HCT116 (cell line): ENCODE data around the gene OR4E1. TPM values are rescaled to one million over a fixed set of nuclear protein-coding genes. Genes with fewer than 3 reads are reported as not detected.

ENCODE experiments used
- ATAC-seq: fragments of 200-7000 bp; cut with Tn5 transposase; 2 replicates; pipeline ENCODE4 v1.9.1; 2020; ENCODE audit warnings: mild to moderate bottlenecking, moderate library complexity
- BruUV-seq: library from RNA; stranded (reverse); fragments of 400-500 nt; replicated peaks from 2 replicates; lab custom pipeline; 2021; lab: Mats Ljungman, UMichigan
- CTCF ChIA-PET: fragments of 300-600 bp; sonication (Branson Sonifier 250); formaldehyde crosslinking; loops from one replicate; lab custom pipeline; 2021; ENCODE audit warnings: antibody characterized with exemption; lab: Charles Lee
- POLR2A ChIA-PET: fragments of 300-600, 350-600 bp; sonication (Branson Sonifier 250); formaldehyde crosslinking; loops from one replicate; lab custom pipeline; 2021; ENCODE audit warnings: antibody characterized with exemption; lab: Charles Lee
- RAD21 ChIA-PET, 2 experiments: fragments of 300-600 bp; sonication (Branson Sonifier 250); formaldehyde crosslinking; loops; one replicate each; lab custom pipeline; 2023; ENCODE audit warnings: low total read pairs in 2 of 2; ENCODE audit not compliant: uncharacterized antibody in 2 of 2, unreplicated experiment in 2 of 2, low non-redundant PET in 1 of 2; lab: Charles Lee
- DNase-seq: peaks from one replicate; pipeline ENCODE4 v3.0.0-alpha.2; 2010; ENCODE audit warnings: low read depth, low spot score
- H2AFZ ChIP-seq: fragments of 200-600 bp; shearing (Covaris generic), sonication (generic); 2 replicates; pipeline ENCODE4 v1.6.1; 2017; ENCODE audit warnings: low read depth, mixed run types, mixed read lengths, antibody characterized with exemption, low read length; ENCODE audit not compliant: poor library complexity, severe bottlenecking
- H3K27ac ChIP-seq: 2 replicates; pipeline ENCODE4 v1.5.1; 2012; ENCODE audit warnings: low read depth, low read length
- H3K27me3 ChIP-seq: fragments of 200-600 bp; sonication (generic); 2 replicates; pipeline ENCODE4 v1.6.1; 2016; ENCODE audit warnings: mixed run types, low read length, mixed read lengths; ENCODE audit not compliant: insufficient read depth
- H3K36me3 ChIP-seq, 2 experiments: fragments of 200-500 bp in 1 of 2; fragments of 200-600 bp in 1 of 2; sonication (Bioruptor generic) in 1 of 2; sonication (generic) in 1 of 2; 2 replicates each; pipeline versions ENCODE4 v1.5.1 to v1.6.1; 2014 to 2016; ENCODE audit warnings: low read length in 2 of 2, inconsistent platforms in 1 of 2, mixed read lengths in 1 of 2, mixed run types in 1 of 2; ENCODE audit not compliant: insufficient read depth in 2 of 2, control insufficient read depth in 1 of 2
- H3K4me1 ChIP-seq, 2 experiments: fragments of 200-600 bp in 1 of 2; sonication (generic) in 1 of 2; 2 replicates each; pipeline versions ENCODE4 v1.5.1 to v1.6.1; 2012 to 2017; ENCODE audit warnings: low read length in 2 of 2, inconsistent platforms in 1 of 2, mild to moderate bottlenecking in 1 of 2, mixed read lengths in 1 of 2, mixed run types in 1 of 2, moderate library complexity in 1 of 2; ENCODE audit not compliant: insufficient read depth in 2 of 2, control insufficient read depth in 1 of 2
- H3K4me2 ChIP-seq: fragments of 200-600 bp; sonication (generic); 2 replicates; pipeline ENCODE4 v1.6.1; 2017; ENCODE audit warnings: mixed run types, low read length, mixed read lengths
- H3K4me3 ChIP-seq, 2 experiments: fragments of 200-600 bp in 1 of 2; sonication (generic) in 1 of 2; replicated peaks in 1 of 2; 2 replicates each; pipeline ENCODE4 v1.5.1; 2011 to 2016; ENCODE audit warnings: low read length in 2 of 2, control low read depth in 1 of 2, low read depth in 1 of 2, mild to moderate bottlenecking in 1 of 2, mixed read lengths in 1 of 2, mixed run types in 1 of 2
- H3K79me2 ChIP-seq: fragments of 200-600 bp; sonication (generic); 2 replicates; pipeline ENCODE4 v1.6.1; 2017; ENCODE audit warnings: mild to moderate bottlenecking, mixed run types, low read length, moderate library complexity, mixed read lengths; ENCODE audit not compliant: insufficient read depth
- H3K9ac ChIP-seq: fragments of 200-600 bp; sonication (generic); 2 replicates; pipeline ENCODE4 v1.6.1; 2016; ENCODE audit warnings: low read length, mixed read lengths
- H3K9me2 ChIP-seq: fragments of 200-600 bp; sonication (generic), shearing (Covaris generic); 2 replicates; pipeline ENCODE4 v1.6.1; 2017; ENCODE audit warnings: mixed run types, mild to moderate bottlenecking, moderate library complexity; ENCODE audit not compliant: insufficient read depth
- H3K9me3 ChIP-seq, 2 experiments: fragments of 200-500 bp in 1 of 2; fragments of 200-600 bp in 1 of 2; sonication (Bioruptor generic) in 1 of 2; sonication (generic) in 1 of 2; 2 replicates each; pipeline ENCODE4 v1.6.1; 2014 to 2017; ENCODE audit warnings: low read length in 2 of 2, mixed read lengths in 2 of 2, inconsistent platforms in 1 of 2, low read depth in 1 of 2, mild to moderate bottlenecking in 1 of 2, mixed run types in 1 of 2, moderate library complexity in 1 of 2; ENCODE audit not compliant: control insufficient read depth in 1 of 2, insufficient read depth in 1 of 2
- H4K20me1 ChIP-seq: fragments of 200-600 bp; sonication (generic), shearing (Covaris generic); 2 replicates; pipeline ENCODE4 v1.6.1; 2017; ENCODE audit warnings: mixed run types, mild to moderate bottlenecking, moderate library complexity; ENCODE audit not compliant: insufficient read depth
- CTCF ChIP-seq, 3 experiments: fragments of 200-600 bp in 1 of 3; sonication (generic) in 1 of 3; IDR thresholded peaks in 2 of 3; conservative IDR thresholded peaks in 1 of 3; 2 replicates each; pipeline ENCODE4 v1.5.1; 2012 to 2017; ENCODE audit warnings: low read depth in 2 of 3, low read length in 2 of 3, antibody characterized with exemption in 1 of 3, borderline replicate concordance in 1 of 3, control low read depth in 1 of 3, mild to moderate bottlenecking in 1 of 3, mixed read lengths in 1 of 3, mixed run types in 1 of 3, moderate library complexity in 1 of 3; ENCODE audit not compliant: insufficient read depth in 1 of 3
- EGR1 ChIP-seq: IDR thresholded peaks from 2 replicates; pipeline ENCODE4 v1.6.1; 2012; ENCODE audit warnings: low read depth
- ELF1 ChIP-seq: IDR thresholded peaks from 2 replicates; pipeline ENCODE4 v1.6.1; 2012; ENCODE audit warnings: low read depth, borderline replicate concordance
- EZH2phosphoT487 ChIP-seq: fragments of 200-600 bp; IDR thresholded peaks from 2 replicates; pipeline ENCODE4 v1.6.1; 2018; ENCODE audit warnings: antibody characterized with exemption, borderline replicate concordance
- FOSL1 ChIP-seq: IDR thresholded peaks from 2 replicates; pipeline ENCODE4 v1.6.1; 2012; ENCODE audit warnings: low read depth
- POLR2A ChIP-seq: IDR thresholded peaks from 2 replicates; pipeline ENCODE4 v1.7.0; 2011; ENCODE audit warnings: borderline replicate concordance; ENCODE audit not compliant: insufficient read depth, insufficient read length; ENCODE audit errors: extremely low read depth
- POLR2AphosphoS5 ChIP-seq: IDR thresholded peaks from 2 replicates; pipeline ENCODE4 v1.6.1; 2011; ENCODE audit warnings: mild to moderate bottlenecking, low read depth, low read length, moderate library complexity
- RAD21 ChIP-seq: IDR thresholded peaks from 2 replicates; pipeline ENCODE4 v1.6.1; 2012; ENCODE audit warnings: low read depth, mild to moderate bottlenecking
- SIN3A ChIP-seq: IDR thresholded peaks from 2 replicates; pipeline ENCODE4 v1.6.1; 2012; ENCODE audit warnings: low read depth
- SP1 ChIP-seq: IDR thresholded peaks from 2 replicates; pipeline ENCODE4 v1.6.1; 2012; ENCODE audit warnings: low read depth
- SRF ChIP-seq: IDR thresholded peaks from 2 replicates; pipeline ENCODE4 v1.6.1; 2012; ENCODE audit warnings: low read depth
- TCF7L2 ChIP-seq: IDR thresholded peaks from 2 replicates; pipeline ENCODE4 v1.7.0; 2011; ENCODE audit warnings: borderline replicate concordance, inconsistent platforms; ENCODE audit not compliant: insufficient read depth, insufficient read length; ENCODE audit errors: extremely low read depth
- YY1 ChIP-seq: IDR thresholded peaks from 2 replicates; pipeline ENCODE4 v1.6.1; 2011; ENCODE audit warnings: low read length, low read depth, moderate library complexity, mild to moderate bottlenecking; ENCODE audit not compliant: insufficient replicate concordance; ENCODE audit errors: extremely low read depth
- ZFX ChIP-seq: fragments of 450-650 bp; IDR thresholded peaks from 2 replicates; pipeline ENCODE4 v1.6.1; 2017
- ZNF274 ChIP-seq: fragments of 200-500 bp; sonication (Bioruptor generic); IDR thresholded peaks from 2 replicates; pipeline ENCODE4 v1.6.1; 2014; ENCODE audit warnings: mild to moderate bottlenecking, low read depth, low read length, inconsistent platforms
- intact Hi-C: fragments of 100-400 bp; cut with micrococcal nuclease; formaldehyde crosslinking; loops from 2 replicates; pipeline ENCODE4 v1.10.0; 2022
- total RNA-seq: library from RNA; stranded (reverse); gene quantifications from one replicate; pipeline ENCODE4 v1.2.1, GENCODE V29; 2021; ENCODE audit not compliant: unreplicated experiment
- TF ChIP-seq, protein P1 (sequence below): IDR thresholded peaks from 2 replicates; pipeline ENCODE4 v1.6.1; 2012; ENCODE audit warnings: low read depth
- TF ChIP-seq, protein P2 (sequence below): IDR thresholded peaks from 2 replicates; pipeline ENCODE4 v1.6.1; 2012

OR4E1 gene
- total RNA-seq, 1 experiment from 2014 or later = not detected

DNA sequence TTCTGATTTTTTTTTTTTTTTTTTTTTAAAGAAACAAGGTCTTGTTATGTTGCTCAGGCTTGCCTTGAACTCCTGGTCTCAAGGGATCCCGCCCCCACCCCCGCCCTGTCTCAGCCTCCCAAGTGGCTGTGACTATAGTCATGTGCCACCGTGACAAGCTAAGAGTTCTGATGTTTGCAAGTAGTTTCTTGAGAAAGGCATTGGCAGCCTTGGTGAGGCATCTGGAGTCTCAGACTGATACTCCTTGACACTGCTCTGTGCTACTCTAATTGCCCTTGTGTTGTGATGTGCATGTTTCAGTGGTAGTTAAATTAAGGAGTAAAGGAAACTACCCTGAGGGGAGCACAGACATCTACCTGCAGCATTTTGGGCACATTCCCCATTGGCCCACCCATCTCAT, 46.2 kb upstream of the OR4E1 start (continued):
- TF ChIP-seq CTCF (IDR thresholded peaks at IDR 0.05 in 2 of 3, conservative IDR thresholded peaks at IDR 0.05 in 1 of 3; ENCODE audit: borderline replicate concordance in 1 of 3, insufficient read depth in 1 of 3, low read depth in 2 of 3, low read length in 2 of 3) = no peak
- no peak for TF ChIP-seq RAD21
- no peak for TF ChIP-seq TCF7L2

DNA sequence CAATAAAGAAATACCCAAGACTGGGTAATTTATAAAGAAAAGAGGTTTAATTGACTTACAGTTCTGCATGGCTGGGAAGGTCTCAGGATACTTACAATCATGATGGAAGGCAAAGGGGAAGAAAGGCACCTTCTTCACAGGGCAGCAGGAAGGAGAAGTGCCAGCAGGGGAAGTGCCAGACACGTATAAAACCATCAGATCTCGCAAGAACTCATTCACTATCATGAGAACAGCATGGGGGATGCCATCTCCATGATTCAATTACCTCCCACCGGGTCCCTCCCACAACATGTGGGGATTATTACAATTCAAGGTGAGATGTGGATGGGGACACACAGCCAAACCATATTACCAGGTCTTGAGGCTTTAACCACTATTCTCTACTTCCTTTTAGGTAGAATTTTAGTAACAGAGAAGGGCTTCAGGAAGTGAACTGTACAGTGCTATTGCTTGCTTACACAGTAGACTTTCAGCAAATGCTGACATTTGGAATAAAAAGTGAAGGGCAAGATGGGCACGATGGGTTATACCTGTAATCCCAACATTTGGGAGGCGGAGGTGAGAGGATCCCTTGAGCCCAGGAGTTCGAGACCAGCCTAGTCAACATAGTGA, 40.8 kb upstream of the OR4E1 start:
- intact Hi-C loops = no loop called here
- Histone ChIP-seq H2AFZ (no peak overlapping the region), H3K9me3 (no peaks in the 10 kb centered on the region), H3K9ac (no peak overlapping the region), H3K36me3 (no peaks in the 10 kb centered on the region), H3K4me3 (no peak overlapping the region), H3K27me3 (peaks cover 29% of the 10 kb centered on the region; the same call in 1 of the 2 replicates), H3K4me2 (no peak overlapping the region), H4K20me1 (no peaks in the 10 kb centered on the region), H3K4me1 (no peaks in the 10 kb centered on the region), H3K79me2 (no peaks in the 10 kb centered on the region), H3K27ac (no peak overlapping the region), H3K9me2 (no peaks in the 10 kb centered on the region)
- DNase-seq = no peak
- BruUV-seq = no TSS peak
- ChIA-PET CTCF (no interaction called here), RAD21 (no interaction called here), POLR2A (no interaction called here)
- no peak for ATAC-seq
- no peak for TF ChIP-seq EZH2phosphoT487
- TF ChIP-seq CTCF (IDR thresholded peaks at IDR 0.05 in 2 of 3, conservative IDR thresholded peaks at IDR 0.05 in 1 of 3; ENCODE audit: borderline replicate concordance in 1 of 3, insufficient read depth in 1 of 3, low read depth in 2 of 3, low read length in 2 of 3) = no peak
- no peak for TF ChIP-seq TCF7L2
- TF ChIP-seq POLR2A = no peak
- no peak for TF ChIP-seq RAD21
- no peak for TF ChIP-seq SRF
- TF ChIP-seq, protein P1, sequence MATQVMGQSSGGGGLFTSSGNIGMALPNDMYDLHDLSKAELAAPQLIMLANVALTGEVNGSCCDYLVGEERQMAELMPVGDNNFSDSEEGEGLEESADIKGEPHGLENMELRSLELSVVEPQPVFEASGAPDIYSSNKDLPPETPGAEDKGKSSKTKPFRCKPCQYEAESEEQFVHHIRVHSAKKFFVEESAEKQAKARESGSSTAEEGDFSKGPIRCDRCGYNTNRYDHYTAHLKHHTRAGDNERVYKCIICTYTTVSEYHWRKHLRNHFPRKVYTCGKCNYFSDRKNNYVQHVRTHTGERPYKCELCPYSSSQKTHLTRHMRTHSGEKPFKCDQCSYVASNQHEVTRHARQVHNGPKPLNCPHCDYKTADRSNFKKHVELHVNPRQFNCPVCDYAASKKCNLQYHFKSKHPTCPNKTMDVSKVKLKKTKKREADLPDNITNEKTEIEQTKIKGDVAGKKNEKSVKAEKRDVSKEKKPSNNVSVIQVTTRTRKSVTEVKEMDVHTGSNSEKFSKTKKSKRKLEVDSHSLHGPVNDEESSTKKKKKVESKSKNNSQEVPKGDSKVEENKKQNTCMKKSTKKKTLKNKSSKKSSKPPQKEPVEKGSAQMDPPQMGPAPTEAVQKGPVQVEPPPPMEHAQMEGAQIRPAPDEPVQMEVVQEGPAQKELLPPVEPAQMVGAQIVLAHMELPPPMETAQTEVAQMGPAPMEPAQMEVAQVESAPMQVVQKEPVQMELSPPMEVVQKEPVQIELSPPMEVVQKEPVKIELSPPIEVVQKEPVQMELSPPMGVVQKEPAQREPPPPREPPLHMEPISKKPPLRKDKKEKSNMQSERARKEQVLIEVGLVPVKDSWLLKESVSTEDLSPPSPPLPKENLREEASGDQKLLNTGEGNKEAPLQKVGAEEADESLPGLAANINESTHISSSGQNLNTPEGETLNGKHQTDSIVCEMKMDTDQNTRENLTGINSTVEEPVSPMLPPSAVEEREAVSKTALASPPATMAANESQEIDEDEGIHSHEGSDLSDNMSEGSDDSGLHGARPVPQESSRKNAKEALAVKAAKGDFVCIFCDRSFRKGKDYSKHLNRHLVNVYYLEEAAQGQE = no peak
- no peak for TF ChIP-seq FOSL1
- no peak for TF ChIP-seq YY1
- no peak for TF ChIP-seq POLR2AphosphoS5
- TF ChIP-seq, protein P2, sequence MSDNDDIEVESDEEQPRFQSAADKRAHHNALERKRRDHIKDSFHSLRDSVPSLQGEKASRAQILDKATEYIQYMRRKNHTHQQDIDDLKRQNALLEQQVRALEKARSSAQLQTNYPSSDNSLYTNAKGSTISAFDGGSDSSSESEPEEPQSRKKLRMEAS = no peak
- TF ChIP-seq ELF1 = no peak
- no peak for TF ChIP-seq EGR1
- TF ChIP-seq ZNF274 = no peak
- no peak for TF ChIP-seq SP1
- no peak for TF ChIP-seq ZFX
- no peak for TF ChIP-seq SIN3A
